ENCODE measurements around the gene CPA4.

Gene CPA4

GRCh38 chr7:130366564-130366963 is 73.6 kb downstream of the CPA4 start:
- no peak for DNase-seq

GRCh38 chr7:130367088-130367755 is 74.3 kb downstream of the CPA4 start:
- DNase-seq = no peak

- no peak for DNase-seq
Observed at GRCh38 chr7:130367836-130368746, 75.1 kb downstream of the CPA4 start.

DNA sequence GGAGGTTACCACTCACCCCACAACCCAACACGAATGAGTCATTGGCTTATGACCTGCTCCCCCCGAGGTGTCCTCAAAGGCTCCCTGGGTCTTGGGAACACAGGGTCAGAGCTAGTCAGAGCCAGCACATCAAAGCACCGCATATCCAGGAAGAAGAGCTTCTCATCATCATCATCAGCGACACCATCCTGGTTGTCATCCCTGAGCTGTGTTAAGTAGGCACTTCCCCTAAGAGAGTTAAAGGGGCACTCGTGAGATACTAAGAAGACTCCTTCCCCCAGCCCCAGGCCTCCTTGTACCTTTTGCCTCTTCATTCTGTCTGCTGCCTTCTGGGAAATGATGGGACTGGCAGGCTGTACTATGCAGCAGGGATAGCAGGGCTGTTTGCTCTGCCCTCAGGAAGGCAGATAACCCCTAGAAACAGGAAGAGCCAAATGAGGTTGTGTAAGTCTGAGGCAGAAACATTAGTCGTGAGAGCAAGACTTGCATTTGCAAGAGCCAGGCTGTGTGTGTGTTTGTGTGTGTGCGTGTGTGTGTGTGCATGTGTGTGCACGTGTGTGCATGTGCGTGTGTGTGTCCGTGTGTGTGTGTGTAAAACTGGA is 76.2 kb downstream of the CPA4 start:
- no peak for DNase-seq

DNA sequence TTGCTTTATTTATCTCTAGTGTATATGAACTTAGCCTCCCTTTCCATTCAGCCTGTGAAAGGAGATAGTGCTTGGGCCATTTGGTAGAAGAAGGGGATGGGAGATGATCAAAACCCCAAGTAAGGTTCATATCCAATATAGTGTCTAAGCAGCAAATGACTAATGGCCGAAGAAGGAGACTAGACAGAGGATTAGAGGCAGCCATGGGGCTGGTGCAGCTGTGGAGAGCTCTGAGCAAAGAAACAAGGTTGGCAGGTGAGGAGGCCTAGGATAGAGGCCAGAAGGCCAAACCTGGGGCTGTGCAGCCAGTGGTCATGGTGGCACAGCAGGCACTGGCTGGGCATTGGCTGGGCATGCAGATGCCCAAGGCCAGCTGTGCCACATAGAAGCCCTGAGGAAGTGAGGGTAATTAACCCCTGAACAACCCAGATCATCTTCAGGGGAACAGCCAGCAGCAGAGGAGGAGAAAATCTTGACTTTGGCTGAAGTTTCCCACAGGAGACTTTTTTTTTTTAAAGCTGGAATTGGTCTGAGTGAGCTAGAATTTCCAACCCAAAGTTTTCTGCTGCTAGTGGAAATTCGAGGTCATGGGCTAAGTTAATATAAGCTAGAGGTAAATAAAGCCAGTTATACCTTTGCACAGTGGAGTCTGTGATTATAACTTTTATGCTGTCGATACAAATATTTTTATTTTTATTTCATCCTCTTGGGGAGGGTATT is 77.0 kb downstream of the CPA4 start:
- DNase-seq = no peak

GRCh38 chr7:130371046-130371445 is 78.1 kb downstream of the CPA4 start:
- DNase-seq = no peak

GRCh38 chr7:130372402-130373165 is 79.6 kb downstream of the CPA4 start:
- DNase-seq = no peak

All from activated CD8-positive, alpha-beta memory T cell treated with anti-CD3 and anti-CD28 coated beads, Interleukin-2, amount 50 U/mL, for 48 hours (primary cell).